MM.1S (cell line): ENCODE data around the gene ZBTB4.

Experiments used
- CTCF ChIP-seq: fragments of 300-600 bp; sonication (generic); IDR thresholded peaks from 2 replicates; pipeline ENCODE4 v1.5.1; 2016; ENCODE audit warnings: antibody characterized with exemption, low read length, mixed read lengths
- EZH2phosphoT487 ChIP-seq: fragments of 300-600 bp; sonication (generic); IDR thresholded peaks from 2 replicates; pipeline ENCODE4 v1.6.1; 2018; ENCODE audit warnings: antibody characterized with exemption, low read length

- TF ChIP-seq CTCF (no peak), EZH2phosphoT487 (no peak)
Observed at GRCh38 chr17:7440113-7440833, 39.2 kb downstream of the ZBTB4 start.
